H1 (cell line): Measurements from ENCODE around the gene PBXIP1. TPM values are rescaled to one million over a fixed set of nuclear protein-coding genes. Genes with fewer than 3 reads are reported as not detected.

Experiments used
- CTCF ChIA-PET: fragments of 300-600 bp; sonication (Branson Sonifier 250); formaldehyde crosslinking; loops from one replicate; lab custom pipeline; 2021; ENCODE audit not compliant: partially characterized antibody; lab: Charles Lee
- POLR2A ChIA-PET: fragments of 300-600 bp; sonication (Branson Sonifier 250); formaldehyde crosslinking; loops from one replicate; lab custom pipeline; 2021; ENCODE audit warnings: inconsistent platforms; ENCODE audit not compliant: partially characterized antibody; lab: Charles Lee
- DNase-seq, 2 experiments: peaks; one replicate each; pipeline versions ENCODE4 v3.0.0 to v3.0.0-alpha.2; 2010 to 2022; ENCODE audit warnings: low spot score in 2 of 2, low read depth in 1 of 2, mixed read lengths in 1 of 2
- FAIRE-seq: peaks from 2 replicates; lab custom pipeline; 2011; peaks lifted over from hg19 to GRCh38; lab: Jason Lieb, UNC
- H2AFZ ChIP-seq: 2 replicates; pipeline ENCODE4 v1.8.1; 2012; ENCODE audit warnings: low read length, inconsistent platforms
- H2AK5ac ChIP-seq: 2 replicates; pipeline ENCODE4 v1.6.1; 2013; ENCODE audit warnings: low read depth, low read length
- H2BK120ac ChIP-seq: replicated peaks from 2 replicates; pipeline ENCODE3; 2013; ENCODE audit warnings: low read depth, low read length, inconsistent platforms
- H2BK12ac ChIP-seq: 2 replicates; pipeline ENCODE4 v1.6.1; 2013; ENCODE audit warnings: low read depth, low read length
- H2BK15ac ChIP-seq: 2 replicates; pipeline ENCODE4 v1.6.1; 2013; ENCODE audit warnings: low read length
- H2BK20ac ChIP-seq: 2 replicates; pipeline ENCODE4 v1.6.1; 2013; ENCODE audit warnings: low read length
- H2BK5ac ChIP-seq: 2 replicates; pipeline ENCODE4 v1.6.1; 2013; ENCODE audit warnings: low read depth, low read length
- H3K14ac ChIP-seq: 2 replicates; pipeline ENCODE4 v1.6.1; 2013; ENCODE audit warnings: inconsistent platforms; ENCODE audit not compliant: insufficient read length
- H3K18ac ChIP-seq: 2 replicates; pipeline ENCODE4 v1.6.1; 2013; ENCODE audit warnings: low read length; ENCODE audit errors: extremely low read depth
- H3K23ac ChIP-seq: 2 replicates; pipeline ENCODE4 v1.6.1; 2013; ENCODE audit warnings: inconsistent platforms; ENCODE audit not compliant: insufficient read length
- H3K23me2 ChIP-seq: 2 replicates; pipeline ENCODE4 v1.6.1; 2013; ENCODE audit warnings: low read depth, low read length
- H3K27ac ChIP-seq: 2 replicates; pipeline ENCODE4 v1.6.1; 2011; ENCODE audit warnings: low read depth, low read length, inconsistent platforms
- H3K27me3 ChIP-seq, 4 experiments: replicated peaks in 1 of 4; 1 replicate in 1 of 4; 2 replicates in 3 of 4; pipeline versions ENCODE4 v1.6.1 to v1.8.1; 2011 to 2013; ENCODE audit warnings: low read length in 3 of 4, mild to moderate bottlenecking in 3 of 4, inconsistent platforms in 2 of 4, mixed read lengths in 2 of 4, moderate library complexity in 1 of 4; ENCODE audit not compliant: control insufficient read depth in 3 of 4, insufficient read depth in 3 of 4; ENCODE audit errors: extremely low read depth in 1 of 4
- H3K36me3 ChIP-seq, 4 experiments: 2 replicates each; pipeline versions ENCODE4 v1.6.1 to v1.8.1; 2011 to 2013; ENCODE audit warnings: mild to moderate bottlenecking in 4 of 4, low read length in 3 of 4, moderate library complexity in 2 of 4, control low read depth in 1 of 4, inconsistent platforms in 1 of 4; ENCODE audit not compliant: insufficient read depth in 4 of 4, control insufficient read depth in 2 of 4
- H3K4ac ChIP-seq: replicated peaks from 2 replicates; pipeline ENCODE3; 2013; ENCODE audit warnings: low read length, low read depth, mixed read lengths, inconsistent platforms; ENCODE audit not compliant: insufficient read length
- H3K4me1 ChIP-seq, 4 experiments: replicated peaks in 1 of 4; 1 replicate in 1 of 4; 2 replicates in 3 of 4; pipeline versions ENCODE4 v1.6.1 to v1.8.1; 2011 to 2013; ENCODE audit warnings: low read length in 3 of 4, inconsistent platforms in 2 of 4, mixed read lengths in 1 of 4; ENCODE audit not compliant: insufficient read depth in 4 of 4, control insufficient read depth in 3 of 4
- H3K4me2 ChIP-seq, 2 experiments: 2 replicates each; pipeline versions ENCODE4 v1.6.1 to v1.8.1; 2011 to 2013; ENCODE audit warnings: low read depth in 2 of 2, low read length in 2 of 2, control low read depth in 1 of 2, inconsistent platforms in 1 of 2, mild to moderate bottlenecking in 1 of 2; ENCODE audit not compliant: insufficient read depth in 1 of 2
- H3K4me3 ChIP-seq, 4 experiments: fragments of 200-600, 300-600 bp in 1 of 4; sonication (generic), shearing (Covaris generic), sonication (Bioruptor Twin) in 1 of 4; 2 replicates each; pipeline versions ENCODE4 v1.5.1 to v1.8.1; 2011 to 2016; ENCODE audit warnings: low read length in 4 of 4, low read depth in 3 of 4, control low read depth in 2 of 4, inconsistent platforms in 2 of 4, mild to moderate bottlenecking in 2 of 4, mixed read lengths in 1 of 4, moderate library complexity in 1 of 4; ENCODE audit not compliant: insufficient read depth in 2 of 4; ENCODE audit errors: extremely low read depth in 1 of 4
- H3K56ac ChIP-seq: replicated peaks from 2 replicates; pipeline ENCODE3; 2013; ENCODE audit warnings: low read depth, mild to moderate bottlenecking, mixed read lengths, low read length, inconsistent platforms; ENCODE audit not compliant: insufficient read length
- H3K79me1 ChIP-seq: 2 replicates; pipeline ENCODE4 v1.6.1; 2013; ENCODE audit warnings: low read depth, low read length, control low read depth
- H3K79me2 ChIP-seq, 2 experiments: 2 replicates each; pipeline versions ENCODE4 v1.6.1 to v1.8.1; 2012 to 2013; ENCODE audit warnings: low read length in 2 of 2, mild to moderate bottlenecking in 2 of 2, inconsistent platforms in 1 of 2; ENCODE audit not compliant: insufficient read depth in 2 of 2, control insufficient read depth in 1 of 2
- H3K9ac ChIP-seq, 4 experiments: replicated peaks in 1 of 4; 1 replicate in 1 of 4; 2 replicates in 3 of 4; pipeline versions ENCODE4 v1.6.1 to v1.8.1; 2011 to 2013; ENCODE audit warnings: low read depth in 3 of 4, low read length in 3 of 4, control low read depth in 2 of 4, mild to moderate bottlenecking in 2 of 4, moderate library complexity in 2 of 4, inconsistent platforms in 1 of 4; ENCODE audit errors: extremely low read depth in 1 of 4
- H3K9me3 ChIP-seq, 2 experiments: 2 replicates each; pipeline versions ENCODE4 v1.6.1 to v1.8.1; 2012 to 2013; ENCODE audit warnings: mild to moderate bottlenecking in 2 of 2, moderate library complexity in 2 of 2, control low read depth in 1 of 2, inconsistent platforms in 1 of 2, low read depth in 1 of 2, low read length in 1 of 2, mixed read lengths in 1 of 2; ENCODE audit not compliant: insufficient read depth in 2 of 2
- H4K20me1 ChIP-seq, 2 experiments: replicated peaks in 1 of 2; 2 replicates each; pipeline versions ENCODE3 to v1.8.1; 2011 to 2013; ENCODE audit warnings: inconsistent platforms in 2 of 2, low read length in 2 of 2, mild to moderate bottlenecking in 1 of 2; ENCODE audit not compliant: insufficient read depth in 2 of 2, control insufficient read depth in 1 of 2
- H4K5ac ChIP-seq: 2 replicates; pipeline ENCODE4 v1.6.1; 2013; ENCODE audit warnings: low read length, low read depth, mixed read lengths, inconsistent platforms; ENCODE audit not compliant: insufficient read length
- H4K8ac ChIP-seq: 2 replicates; pipeline ENCODE4 v1.8.0; 2013; ENCODE audit warnings: mild to moderate bottlenecking, moderate library complexity, low read length, inconsistent platforms; ENCODE audit not compliant: insufficient read depth; ENCODE audit errors: extremely low read depth
- H4K91ac ChIP-seq: replicated peaks from 2 replicates; pipeline ENCODE3; 2013; ENCODE audit warnings: low read length, mixed read lengths, inconsistent platforms; ENCODE audit not compliant: insufficient read length
- SRF ChIP-seq: IDR thresholded peaks from 2 replicates; pipeline ENCODE4 v1.6.1; 2011; ENCODE audit warnings: mild to moderate bottlenecking, low read depth, low read length, moderate library complexity
- TAF1 ChIP-seq: IDR thresholded peaks from 2 replicates; pipeline ENCODE4 v1.6.1; 2011; ENCODE audit warnings: mild to moderate bottlenecking, low read depth, low read length
- WGBS, 2 experiments: shearing (Covaris generic) in 1 of 2; methylation state at CpG; one replicate each; pipeline versions ENCODE4 v1.1.6 to v1.1.7; 2013 to 2015; ENCODE audit warnings: low lambda C conversion rate in 2 of 2, mixed read lengths in 2 of 2, inconsistent platforms in 1 of 2, low coverage in 1 of 2, missing lambda C conversion rate in 1 of 2; ENCODE audit not compliant: insufficient replicate concordance in 2 of 2, insufficient coverage in 1 of 2, insufficient read length in 1 of 2; ENCODE audit errors: extremely low coverage in 1 of 2, missing lambda C conversion rate in 1 of 2; 5-methylcytosine and 5-hydroxymethylcytosine counted together
- polyA plus RNA-seq, 7 experiments: library from polyadenylated mRNA; depleted of rRNA in 3 of 7; stranded (reverse) in 5 of 7; unstranded in 2 of 7; fragments of >200 nt in 5 of 7; fragments of 200-250 nt in 2 of 7; gene quantifications; 1 replicate in 5 of 7; 2 replicates in 1 of 7; 4 replicates in 1 of 7; pipeline versions ENCODE4 v1.2.1 to v1.2.3, GENCODE V29; 2011 to 2013; ENCODE audit warnings: missing spikeins in 2 of 7, mixed read lengths in 2 of 7
- total RNA-seq: library from RNA; stranded (reverse); fragmentation: NEBNext Ultra II Directional; extraction: Animal tissue kit (Norgen Biotek cat#: 25700); gene quantifications from 2 replicates; pipeline ENCODE4 v1.2.1, GENCODE V29; 2021

PBXIP1 gene
- total and polyA plus RNA-seq, 2 of the 8 experiments (the other 6 are each of a cell fraction or from before 2014, with no cell fraction given) = 12.0 to 19.8 TPM

DNA sequence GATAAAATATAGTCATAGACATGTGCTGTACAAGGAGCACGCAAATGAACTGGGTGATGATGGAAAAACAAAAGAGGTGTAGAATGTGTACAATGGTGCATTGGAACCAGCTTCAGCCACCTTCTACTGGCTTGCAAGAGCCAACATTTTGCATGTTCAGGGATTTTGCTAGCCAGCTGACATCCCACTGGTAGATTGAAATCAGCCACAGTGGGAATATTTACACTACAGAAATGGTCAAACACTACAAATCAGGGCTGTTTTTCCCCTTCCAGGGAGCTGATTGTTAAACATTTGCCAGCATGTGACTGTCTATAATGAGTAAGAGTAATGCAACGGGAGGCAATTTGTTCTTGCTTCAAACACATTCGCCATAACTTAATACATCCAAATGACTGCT is 42.6 kb downstream of the PBXIP1 start:
- no peaks in the 10 kb centered on the region for H3K79me2 ChIP-seq
- H3K56ac ChIP-seq = no peak overlapping the region
- H3K4me1 ChIP-seq = no peaks in the 10 kb centered on the region
- no peaks in the 10 kb centered on the region for H3K23me2 ChIP-seq
- ChIA-PET CTCF (interaction anchor here (0.6 to 2.4 kb wide), 10 partner anchors 9 to 1116 kb away, joined by 3 to 10 read pairs (median 5); partner anchors contain the start of gene PMVK), POLR2A (interaction anchor here (1.4 to 2.4 kb wide), 3 partner anchors 9 to 57 kb away, joined by 3 to 6 read pairs (median 6); partner anchors contain the start of genes PMVK and SHC1)
- H2BK120ac ChIP-seq = no peak overlapping the region
- no peak overlapping the region for H2BK15ac ChIP-seq
- TF ChIP-seq TAF1 (no peak), SRF (no peak)
- H3K4ac ChIP-seq = no peak overlapping the region
- no peak overlapping the region for H4K91ac ChIP-seq
- no peak overlapping the region for H3K4me2 ChIP-seq
- no peak for FAIRE-seq
- no peak overlapping the region for H4K8ac ChIP-seq
- H2AFZ ChIP-seq = no peak overlapping the region
- H3K4me3 ChIP-seq = no peak overlapping the region
- no peak overlapping the region for H3K14ac ChIP-seq
- no peaks in the 10 kb centered on the region for H4K20me1 ChIP-seq
- H3K23ac ChIP-seq = no peak overlapping the region
- no peaks in the 10 kb centered on the region for H3K36me3 ChIP-seq
- no peak overlapping the region for H4K5ac ChIP-seq
- H3K79me1 ChIP-seq = no peaks in the 10 kb centered on the region
- H3K27ac ChIP-seq = no peak overlapping the region
- no peak overlapping the region for H2BK12ac ChIP-seq
- DNase-seq = no peak
- WGBS, 2 experiments = 88% methylated on average over 3 of the region's 3 CpGs; no CpG with 5 or more reads in 1 of the 2 experiments
- no peak overlapping the region for H3K18ac ChIP-seq
- peaks cover 2 to 9% of the 10 kb centered on the region in 2 experiments; a peak in 2 of 4 replicates for H3K9me3 ChIP-seq
- no peak overlapping the region for H2AK5ac ChIP-seq
- no peak overlapping the region for H2BK5ac ChIP-seq
- H3K9ac ChIP-seq = no peak overlapping the region
- no peaks in the 10 kb centered on the region for H3K27me3 ChIP-seq
- no peak overlapping the region for H2BK20ac ChIP-seq
